Esophagus muscularis mucosa (tissue), 4 donors: ENCODE measurements around the gene OTOP3.

ENCODE experiments used
- EP300 ChIP-seq: sonication (generic); formaldehyde crosslinking; IDR thresholded peaks from one replicate; pipeline ENCODE4 v1.6.1; 2017; ENCODE audit warnings: antibody characterized with exemption
- POLR2A ChIP-seq: fragments of 450-650 bp; IDR thresholded peaks from one replicate; pipeline ENCODE4 v1.6.1; 2017; ENCODE audit warnings: antibody characterized with exemption, moderate library complexity, mild to moderate bottlenecking, low read depth
- POLR2AphosphoS5 ChIP-seq, 2 donors: sonication (generic); formaldehyde crosslinking; IDR thresholded peaks; one replicate each; pipeline ENCODE4 v1.6.1; 2017; ENCODE audit warnings: antibody characterized with exemption in 2 of 2
- TF ChIP-seq, protein P1 (sequence below), 3 experiments: fragments of 200-600 bp in 2 of 3; fragments of 450-650 bp in 1 of 3; sonication (generic) in 2 of 3; IDR thresholded peaks; one replicate each; pipeline ENCODE4 v1.5.1; 2017 to 2019; ENCODE audit warnings: antibody characterized with exemption in 3 of 3, mild to moderate bottlenecking in 2 of 3, moderate library complexity in 1 of 3

DNA sequence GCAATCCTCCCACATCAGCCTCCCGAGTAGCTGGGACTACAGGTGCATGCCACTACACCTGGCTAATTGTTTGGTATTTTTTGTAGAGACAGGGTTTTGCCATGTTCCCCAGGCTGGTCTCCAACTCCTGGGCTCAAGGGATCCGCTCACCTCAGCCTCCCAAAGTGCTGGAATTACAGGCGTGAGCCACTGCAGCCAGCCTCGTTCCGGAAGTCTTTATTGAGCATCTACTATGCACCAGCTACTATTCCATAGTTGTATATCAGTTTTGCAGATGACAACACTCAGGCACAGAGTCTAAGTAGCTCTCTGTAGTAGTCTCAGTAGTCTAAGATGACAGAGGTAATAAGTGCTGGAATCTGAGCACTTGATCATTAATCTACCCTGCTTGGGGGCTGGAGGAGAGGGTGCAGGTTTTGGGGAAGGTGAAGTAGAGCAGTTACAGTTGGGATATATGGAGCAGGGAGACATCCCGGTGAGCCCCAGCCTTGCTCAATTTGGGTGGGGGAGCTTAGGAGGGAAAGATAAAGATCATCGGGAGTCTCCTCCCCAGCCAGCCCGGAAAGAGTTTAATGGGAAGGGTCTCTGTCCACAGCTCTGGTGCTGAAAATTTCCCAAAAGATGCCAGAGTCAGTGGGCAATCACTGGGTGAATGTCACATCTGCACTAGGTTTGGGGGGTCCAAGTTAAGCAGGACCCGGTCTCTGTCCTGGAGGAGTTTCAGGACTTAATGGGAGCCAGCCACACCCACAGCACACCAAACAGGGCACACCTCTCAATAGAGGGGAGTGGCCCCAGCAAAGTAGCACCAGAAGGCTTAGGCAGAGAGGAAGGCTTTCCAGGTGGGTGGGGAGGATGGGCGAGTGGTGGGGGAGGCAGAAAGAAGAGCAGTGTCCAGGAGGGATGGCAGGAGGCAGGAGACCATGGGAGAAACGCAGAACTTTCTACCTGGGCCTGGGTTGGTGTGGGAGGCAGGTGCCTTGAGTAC, 1.7 kb downstream of the OTOP3 start:
- TF ChIP-seq, protein P1, sequence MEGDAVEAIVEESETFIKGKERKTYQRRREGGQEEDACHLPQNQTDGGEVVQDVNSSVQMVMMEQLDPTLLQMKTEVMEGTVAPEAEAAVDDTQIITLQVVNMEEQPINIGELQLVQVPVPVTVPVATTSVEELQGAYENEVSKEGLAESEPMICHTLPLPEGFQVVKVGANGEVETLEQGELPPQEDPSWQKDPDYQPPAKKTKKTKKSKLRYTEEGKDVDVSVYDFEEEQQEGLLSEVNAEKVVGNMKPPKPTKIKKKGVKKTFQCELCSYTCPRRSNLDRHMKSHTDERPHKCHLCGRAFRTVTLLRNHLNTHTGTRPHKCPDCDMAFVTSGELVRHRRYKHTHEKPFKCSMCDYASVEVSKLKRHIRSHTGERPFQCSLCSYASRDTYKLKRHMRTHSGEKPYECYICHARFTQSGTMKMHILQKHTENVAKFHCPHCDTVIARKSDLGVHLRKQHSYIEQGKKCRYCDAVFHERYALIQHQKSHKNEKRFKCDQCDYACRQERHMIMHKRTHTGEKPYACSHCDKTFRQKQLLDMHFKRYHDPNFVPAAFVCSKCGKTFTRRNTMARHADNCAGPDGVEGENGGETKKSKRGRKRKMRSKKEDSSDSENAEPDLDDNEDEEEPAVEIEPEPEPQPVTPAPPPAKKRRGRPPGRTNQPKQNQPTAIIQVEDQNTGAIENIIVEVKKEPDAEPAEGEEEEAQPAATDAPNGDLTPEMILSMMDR (IDR thresholded peaks at IDR 0.05): no peak
- TF ChIP-seq POLR2A (no peak), EP300 (no peak), POLR2AphosphoS5 (IDR thresholded peaks at IDR 0.05) (no peak)
